Neural crest cell (in vitro differentiated cells): ENCODE results near the gene PDE11A. TPM values are rescaled to one million over a fixed set of nuclear protein-coding genes. Genes with fewer than 3 reads are reported as not detected.
A peak's percentile ranks its signal among the peaks of the same experiment; 100 is the strongest.

Source experiments
- DNase-seq: peaks from one replicate; pipeline ENCODE4 v3.0.0; 2021; ENCODE audit warnings: low read depth, mixed read lengths, low spot score
- H3K27ac Mint-ChIP-seq: one replicate; pipeline ENCODE4 v1.8.0; 2021; ENCODE audit warnings: mild to moderate bottlenecking, mixed read lengths; ENCODE audit not compliant: unreplicated experiment
- H3K27me3 Mint-ChIP-seq: 2 replicates; pipeline ENCODE4 v1.8.0; 2021; ENCODE audit warnings: low read depth, mild to moderate bottlenecking, mixed read lengths
- H3K36me3 Mint-ChIP-seq: 2 replicates; pipeline ENCODE4 v1.8.0; 2021; ENCODE audit warnings: low read depth, mild to moderate bottlenecking, mixed read lengths
- H3K4me1 Mint-ChIP-seq: 2 replicates; pipeline ENCODE4 v1.8.0; 2021; ENCODE audit warnings: mixed read lengths
- H3K4me3 Mint-ChIP-seq: one replicate; pipeline ENCODE4 v1.8.0; 2021; ENCODE audit warnings: mild to moderate bottlenecking, mixed read lengths
- H3K9me3 Mint-ChIP-seq: 2 replicates; pipeline ENCODE4 v1.8.0; 2021; ENCODE audit warnings: mixed read lengths
- CTCF ChIP-seq: fragments of 200-600 bp; sonication (generic); conservative IDR thresholded peaks from 2 replicates; pipeline ENCODE4 v1.5.0; 2021; ENCODE audit warnings: antibody characterized with exemption, mild to moderate bottlenecking
- total RNA-seq: library from RNA; stranded (reverse); gene quantifications from 2 replicates; pipeline ENCODE4 v1.2.1, GENCODE V29; 2021

The PDE11A gene
- total RNA-seq, 1 donor from 2014 or later: 0.28 TPM

GRCh38 chr2:177611310-177611886 lies 461.2 kb downstream of the PDE11A start:
- peaks cover 8% of the 10 kb centered on the region for H3K9me3 Mint-ChIP-seq
- TF ChIP-seq CTCF: no peak
- H3K27ac Mint-ChIP-seq: no peak overlapping the region
- H3K4me1 Mint-ChIP-seq: no peaks in the 10 kb centered on the region
- no peak for DNase-seq
- peaks cover 2% of the 10 kb centered on the region for H3K27me3 Mint-ChIP-seq
- peaks cover 7% of the 10 kb centered on the region for H3K36me3 Mint-ChIP-seq
- no peak overlapping the region for H3K4me3 Mint-ChIP-seq

- H3K4me3 Mint-ChIP-seq: no peak overlapping the region
- no peaks in the 10 kb centered on the region for H3K4me1 Mint-ChIP-seq
- no peak for DNase-seq
- H3K27ac Mint-ChIP-seq: no peak overlapping the region
- peaks cover 8% of the 10 kb centered on the region for H3K9me3 Mint-ChIP-seq
- no peak for TF ChIP-seq CTCF
- H3K36me3 Mint-ChIP-seq: peaks cover 7% of the 10 kb centered on the region
- peaks cover 2% of the 10 kb centered on the region for H3K27me3 Mint-ChIP-seq
Measured at GRCh38 chr2:177610813-177611212, 461.8 kb downstream of the PDE11A start.

GRCh38 chr2:177606636-177607035 lies 465.9 kb downstream of the PDE11A start:
- Mint-ChIP-seq H3K27ac (no peak overlapping the region), H3K27me3 (peaks cover 2% of the 10 kb centered on the region), H3K4me3 (no peak overlapping the region), H3K36me3 (peaks cover 4% of the 10 kb centered on the region), H3K9me3 (peaks cover 8% of the 10 kb centered on the region), H3K4me1 (peaks cover 19% of the 10 kb centered on the region)
- TF ChIP-seq CTCF: no peak
- no peak for DNase-seq

GRCh38 chr2:177604271-177605065 lies 468.1 kb downstream of the PDE11A start:
- H3K4me3 Mint-ChIP-seq: no peak overlapping the region
- H3K4me1 Mint-ChIP-seq: peaks cover 36% of the 10 kb centered on the region
- peak overlapping the region; percentile 65 for H3K27ac Mint-ChIP-seq
- H3K9me3 Mint-ChIP-seq: peaks cover 8% of the 10 kb centered on the region
- H3K36me3 Mint-ChIP-seq: peaks cover 4% of the 10 kb centered on the region
- H3K27me3 Mint-ChIP-seq: peaks cover 2% of the 10 kb centered on the region
- DNase-seq: peak; percentile 42
- TF ChIP-seq CTCF: peak; percentile 76

- H3K27ac Mint-ChIP-seq: no peak overlapping the region
- H3K9me3 Mint-ChIP-seq: peaks cover 6% of the 10 kb centered on the region
- no peak overlapping the region for H3K4me3 Mint-ChIP-seq
- no peak for DNase-seq
- TF ChIP-seq CTCF: no peak
- H3K27me3 Mint-ChIP-seq: peaks cover 2% of the 10 kb centered on the region
- peaks cover 4% of the 10 kb centered on the region for H3K36me3 Mint-ChIP-seq
- H3K4me1 Mint-ChIP-seq: peaks cover 43% of the 10 kb centered on the region
Measured at GRCh38 chr2:177603768-177604167, 468.8 kb downstream of the PDE11A start.
